H1 (cell line): ENCODE measurements around the gene MID2. TPM values are rescaled to one million over a fixed set of nuclear protein-coding genes. Genes with fewer than 3 reads are reported as not detected.

Source experiments
- CTCF ChIA-PET: fragments of 300-600 bp; sonication (Branson Sonifier 250); formaldehyde crosslinking; loops from one replicate; lab custom pipeline; 2021; ENCODE audit not compliant: partially characterized antibody; lab: Charles Lee
- POLR2A ChIA-PET: fragments of 300-600 bp; sonication (Branson Sonifier 250); formaldehyde crosslinking; loops from one replicate; lab custom pipeline; 2021; ENCODE audit warnings: inconsistent platforms; ENCODE audit not compliant: partially characterized antibody; lab: Charles Lee
- DNase-seq, 2 experiments: peaks; one replicate each; pipeline versions ENCODE4 v3.0.0 to v3.0.0-alpha.2; 2010 to 2022; ENCODE audit warnings: low spot score in 2 of 2, low read depth in 1 of 2, mixed read lengths in 1 of 2
- FAIRE-seq: peaks from 2 replicates; lab custom pipeline; 2011; peaks lifted over from hg19 to GRCh38; lab: Jason Lieb, UNC
- H2AFZ ChIP-seq: 2 replicates; pipeline ENCODE4 v1.8.1; 2012; ENCODE audit warnings: low read length, inconsistent platforms
- H2AK5ac ChIP-seq: 2 replicates; pipeline ENCODE4 v1.6.1; 2013; ENCODE audit warnings: low read depth, low read length
- H2BK120ac ChIP-seq: replicated peaks from 2 replicates; pipeline ENCODE3; 2013; ENCODE audit warnings: low read depth, low read length, inconsistent platforms
- H2BK12ac ChIP-seq: 2 replicates; pipeline ENCODE4 v1.6.1; 2013; ENCODE audit warnings: low read depth, low read length
- H2BK15ac ChIP-seq: 2 replicates; pipeline ENCODE4 v1.6.1; 2013; ENCODE audit warnings: low read length
- H2BK20ac ChIP-seq: 2 replicates; pipeline ENCODE4 v1.6.1; 2013; ENCODE audit warnings: low read length
- H2BK5ac ChIP-seq: 2 replicates; pipeline ENCODE4 v1.6.1; 2013; ENCODE audit warnings: low read depth, low read length
- H3K14ac ChIP-seq: 2 replicates; pipeline ENCODE4 v1.6.1; 2013; ENCODE audit warnings: inconsistent platforms; ENCODE audit not compliant: insufficient read length
- H3K18ac ChIP-seq: 2 replicates; pipeline ENCODE4 v1.6.1; 2013; ENCODE audit warnings: low read length; ENCODE audit errors: extremely low read depth
- H3K23ac ChIP-seq: 2 replicates; pipeline ENCODE4 v1.6.1; 2013; ENCODE audit warnings: inconsistent platforms; ENCODE audit not compliant: insufficient read length
- H3K23me2 ChIP-seq: 2 replicates; pipeline ENCODE4 v1.6.1; 2013; ENCODE audit warnings: low read depth, low read length
- H3K27ac ChIP-seq: 2 replicates; pipeline ENCODE4 v1.6.1; 2011; ENCODE audit warnings: low read depth, low read length, inconsistent platforms
- H3K27me3 ChIP-seq, 4 experiments: replicated peaks in 1 of 4; 1 replicate in 1 of 4; 2 replicates in 3 of 4; pipeline versions ENCODE4 v1.6.1 to v1.8.1; 2011 to 2013; ENCODE audit warnings: low read length in 3 of 4, mild to moderate bottlenecking in 3 of 4, inconsistent platforms in 2 of 4, mixed read lengths in 2 of 4, moderate library complexity in 1 of 4; ENCODE audit not compliant: control insufficient read depth in 3 of 4, insufficient read depth in 3 of 4; ENCODE audit errors: extremely low read depth in 1 of 4
- H3K36me3 ChIP-seq, 4 experiments: 2 replicates each; pipeline versions ENCODE4 v1.6.1 to v1.8.1; 2011 to 2013; ENCODE audit warnings: mild to moderate bottlenecking in 4 of 4, low read length in 3 of 4, moderate library complexity in 2 of 4, control low read depth in 1 of 4, inconsistent platforms in 1 of 4; ENCODE audit not compliant: insufficient read depth in 4 of 4, control insufficient read depth in 2 of 4
- H3K4ac ChIP-seq: replicated peaks from 2 replicates; pipeline ENCODE3; 2013; ENCODE audit warnings: low read length, low read depth, mixed read lengths, inconsistent platforms; ENCODE audit not compliant: insufficient read length
- H3K4me1 ChIP-seq, 4 experiments: replicated peaks in 1 of 4; 1 replicate in 1 of 4; 2 replicates in 3 of 4; pipeline versions ENCODE4 v1.6.1 to v1.8.1; 2011 to 2013; ENCODE audit warnings: low read length in 3 of 4, inconsistent platforms in 2 of 4, mixed read lengths in 1 of 4; ENCODE audit not compliant: insufficient read depth in 4 of 4, control insufficient read depth in 3 of 4
- H3K4me2 ChIP-seq, 2 experiments: 2 replicates each; pipeline versions ENCODE4 v1.6.1 to v1.8.1; 2011 to 2013; ENCODE audit warnings: low read depth in 2 of 2, low read length in 2 of 2, control low read depth in 1 of 2, inconsistent platforms in 1 of 2, mild to moderate bottlenecking in 1 of 2; ENCODE audit not compliant: insufficient read depth in 1 of 2
- H3K4me3 ChIP-seq, 4 experiments: fragments of 200-600, 300-600 bp in 1 of 4; sonication (generic), shearing (Covaris generic), sonication (Bioruptor Twin) in 1 of 4; 2 replicates each; pipeline versions ENCODE4 v1.5.1 to v1.8.1; 2011 to 2016; ENCODE audit warnings: low read length in 4 of 4, low read depth in 3 of 4, control low read depth in 2 of 4, inconsistent platforms in 2 of 4, mild to moderate bottlenecking in 2 of 4, mixed read lengths in 1 of 4, moderate library complexity in 1 of 4; ENCODE audit not compliant: insufficient read depth in 2 of 4; ENCODE audit errors: extremely low read depth in 1 of 4
- H3K56ac ChIP-seq: replicated peaks from 2 replicates; pipeline ENCODE3; 2013; ENCODE audit warnings: low read depth, mild to moderate bottlenecking, mixed read lengths, low read length, inconsistent platforms; ENCODE audit not compliant: insufficient read length
- H3K79me1 ChIP-seq: 2 replicates; pipeline ENCODE4 v1.6.1; 2013; ENCODE audit warnings: low read depth, low read length, control low read depth
- H3K79me2 ChIP-seq, 2 experiments: 2 replicates each; pipeline versions ENCODE4 v1.6.1 to v1.8.1; 2012 to 2013; ENCODE audit warnings: low read length in 2 of 2, mild to moderate bottlenecking in 2 of 2, inconsistent platforms in 1 of 2; ENCODE audit not compliant: insufficient read depth in 2 of 2, control insufficient read depth in 1 of 2
- H3K9ac ChIP-seq, 4 experiments: replicated peaks in 1 of 4; 1 replicate in 1 of 4; 2 replicates in 3 of 4; pipeline versions ENCODE4 v1.6.1 to v1.8.1; 2011 to 2013; ENCODE audit warnings: low read depth in 3 of 4, low read length in 3 of 4, control low read depth in 2 of 4, mild to moderate bottlenecking in 2 of 4, moderate library complexity in 2 of 4, inconsistent platforms in 1 of 4; ENCODE audit errors: extremely low read depth in 1 of 4
- H3K9me3 ChIP-seq, 2 experiments: 2 replicates each; pipeline versions ENCODE4 v1.6.1 to v1.8.1; 2012 to 2013; ENCODE audit warnings: mild to moderate bottlenecking in 2 of 2, moderate library complexity in 2 of 2, control low read depth in 1 of 2, inconsistent platforms in 1 of 2, low read depth in 1 of 2, low read length in 1 of 2, mixed read lengths in 1 of 2; ENCODE audit not compliant: insufficient read depth in 2 of 2
- H4K20me1 ChIP-seq, 2 experiments: replicated peaks in 1 of 2; 2 replicates each; pipeline versions ENCODE3 to v1.8.1; 2011 to 2013; ENCODE audit warnings: inconsistent platforms in 2 of 2, low read length in 2 of 2, mild to moderate bottlenecking in 1 of 2; ENCODE audit not compliant: insufficient read depth in 2 of 2, control insufficient read depth in 1 of 2
- H4K5ac ChIP-seq: 2 replicates; pipeline ENCODE4 v1.6.1; 2013; ENCODE audit warnings: low read length, low read depth, mixed read lengths, inconsistent platforms; ENCODE audit not compliant: insufficient read length
- H4K8ac ChIP-seq: 2 replicates; pipeline ENCODE4 v1.8.0; 2013; ENCODE audit warnings: mild to moderate bottlenecking, moderate library complexity, low read length, inconsistent platforms; ENCODE audit not compliant: insufficient read depth; ENCODE audit errors: extremely low read depth
- H4K91ac ChIP-seq: replicated peaks from 2 replicates; pipeline ENCODE3; 2013; ENCODE audit warnings: low read length, mixed read lengths, inconsistent platforms; ENCODE audit not compliant: insufficient read length
- BACH1 ChIP-seq: IDR thresholded peaks from 2 replicates; pipeline ENCODE4 v1.6.1; 2012; ENCODE audit warnings: low read length, improper control_type of control experiment
- CBX5 ChIP-seq: fragments of 300-800, 300-1000 bp; sonication (generic); IDR thresholded peaks from 2 replicates; pipeline ENCODE4 v1.7.1; 2016; ENCODE audit warnings: antibody characterized with exemption, low read length, low read depth
- CHD2 ChIP-seq: IDR thresholded peaks from 2 replicates; pipeline ENCODE4 v1.6.1; 2012; ENCODE audit warnings: low read length, improper control_type of control experiment
- CTBP2 ChIP-seq: IDR thresholded peaks from 2 replicates; pipeline ENCODE4 v1.7.0; 2011; ENCODE audit warnings: borderline replicate concordance, mild to moderate bottlenecking, moderate library complexity, mixed read lengths, low read length; ENCODE audit not compliant: insufficient read depth, insufficient read length
- EGR1 ChIP-seq: IDR thresholded peaks from 2 replicates; pipeline ENCODE4 v1.6.1; 2011; ENCODE audit warnings: low read depth, low read length, borderline replicate concordance
- JUND ChIP-seq: IDR thresholded peaks from 2 replicates; pipeline ENCODE4 v1.6.1; 2011; ENCODE audit warnings: mild to moderate bottlenecking, improper control_type of control experiment, low read length
- NANOG ChIP-seq: IDR thresholded peaks from 2 replicates; pipeline ENCODE4 v1.6.1; 2011; ENCODE audit warnings: low read length, low read depth, mild to moderate bottlenecking, inconsistent platforms; ENCODE audit not compliant: insufficient read depth, poor library complexity, severe bottlenecking
- RFX5 ChIP-seq: IDR thresholded peaks from 2 replicates; pipeline ENCODE4 v1.6.1; 2011; ENCODE audit warnings: low read depth, low read length, improper control_type of control experiment, borderline replicate concordance
- RNF2 ChIP-seq: fragments of 200-900, 300-1000 bp; sonication (generic); IDR thresholded peaks from 2 replicates; pipeline ENCODE4 v1.7.1; 2016; ENCODE audit warnings: borderline replicate concordance, low read depth, mild to moderate bottlenecking, antibody characterized with exemption, low read length; ENCODE audit not compliant: poor library complexity, severe bottlenecking; ENCODE audit errors: missing control alignments
- SP1 ChIP-seq: IDR thresholded peaks from 2 replicates; pipeline ENCODE4 v1.6.1; 2011; ENCODE audit warnings: low read depth, low read length
- SP4 ChIP-seq: IDR thresholded peaks from 2 replicates; pipeline ENCODE4 v1.6.1; 2012; ENCODE audit warnings: low read length, inconsistent platforms
- TAF1 ChIP-seq: IDR thresholded peaks from 2 replicates; pipeline ENCODE4 v1.6.1; 2011; ENCODE audit warnings: mild to moderate bottlenecking, low read depth, low read length
- WGBS, 2 experiments: shearing (Covaris generic) in 1 of 2; methylation state at CpG; one replicate each; pipeline versions ENCODE4 v1.1.6 to v1.1.7; 2013 to 2015; ENCODE audit warnings: low lambda C conversion rate in 2 of 2, mixed read lengths in 2 of 2, inconsistent platforms in 1 of 2, low coverage in 1 of 2, missing lambda C conversion rate in 1 of 2; ENCODE audit not compliant: insufficient replicate concordance in 2 of 2, insufficient coverage in 1 of 2, insufficient read length in 1 of 2; ENCODE audit errors: extremely low coverage in 1 of 2, missing lambda C conversion rate in 1 of 2; 5-methylcytosine and 5-hydroxymethylcytosine counted together
- polyA plus RNA-seq, 7 experiments: library from polyadenylated mRNA; depleted of rRNA in 3 of 7; stranded (reverse) in 5 of 7; unstranded in 2 of 7; fragments of >200 nt in 5 of 7; fragments of 200-250 nt in 2 of 7; gene quantifications; 1 replicate in 5 of 7; 2 replicates in 1 of 7; 4 replicates in 1 of 7; pipeline versions ENCODE4 v1.2.1 to v1.2.3, GENCODE V29; 2011 to 2013; ENCODE audit warnings: missing spikeins in 2 of 7, mixed read lengths in 2 of 7
- total RNA-seq: library from RNA; stranded (reverse); fragmentation: NEBNext Ultra II Directional; extraction: Animal tissue kit (Norgen Biotek cat#: 25700); gene quantifications from 2 replicates; pipeline ENCODE4 v1.2.1, GENCODE V29; 2021
- TF ChIP-seq, protein P1 (sequence below): IDR thresholded peaks from 2 replicates; pipeline ENCODE4 v1.6.1; 2011; ENCODE audit warnings: low read length, improper control_type of control experiment

Gene MID2
- total and polyA plus RNA-seq, 2 of the 8 experiments (the other 6 are each of a cell fraction or from before 2014, with no cell fraction given): 0.98 to 1.7 TPM

DNA sequence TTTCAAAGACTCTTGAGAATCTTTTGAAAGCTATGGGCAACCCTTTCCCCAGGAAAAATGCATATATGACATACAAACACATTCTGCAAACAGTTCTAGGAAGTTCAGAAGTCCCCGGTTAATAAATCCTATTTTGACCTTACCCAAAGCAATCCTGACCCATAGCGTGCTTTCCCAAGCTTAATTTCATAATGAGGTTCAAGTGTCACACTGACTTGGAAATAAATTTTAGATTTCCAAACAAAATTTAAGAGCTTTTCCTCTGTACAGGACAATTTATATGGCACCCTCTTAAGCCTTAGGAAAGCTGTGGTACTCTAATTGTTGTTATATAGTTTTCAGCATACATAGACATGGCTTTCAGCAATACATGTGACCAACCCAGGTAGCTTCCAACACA lies 11.3 kb downstream of the MID2 start:
- Histone ChIP-seq H3K9me3 (no peaks in the 10 kb centered on the region), H4K91ac (no peak overlapping the region), H2AFZ (no peak overlapping the region), H4K20me1 (no peaks in the 10 kb centered on the region), H3K9ac (no peak overlapping the region), H3K4ac (no peak overlapping the region), H3K27ac (no peak overlapping the region), H3K23me2 (no peaks in the 10 kb centered on the region), H3K4me2 (no peak overlapping the region), H3K18ac (no peak overlapping the region), H4K5ac (no peak overlapping the region), H3K79me1 (no peaks in the 10 kb centered on the region), H2BK120ac (no peak overlapping the region), H3K23ac (no peak overlapping the region), H3K27me3 (no peaks in the 10 kb centered on the region), H3K79me2 (no peaks in the 10 kb centered on the region), H2AK5ac (no peak overlapping the region), H3K56ac (no peak overlapping the region), H3K36me3 (no peaks in the 10 kb centered on the region), H2BK12ac (no peak overlapping the region), H2BK20ac (no peak overlapping the region), H2BK5ac (no peak overlapping the region), H3K4me3 (no peak overlapping the region), H2BK15ac (no peak overlapping the region), H4K8ac (no peak overlapping the region), H3K4me1 (no peaks in the 10 kb centered on the region), H3K14ac (no peak overlapping the region)
- 92% methylated on average over 2 of the region's 2 CpGs; no CpG with 5 or more reads in 1 of the 2 experiments for WGBS, 2 experiments
- TF ChIP-seq, protein P1, sequence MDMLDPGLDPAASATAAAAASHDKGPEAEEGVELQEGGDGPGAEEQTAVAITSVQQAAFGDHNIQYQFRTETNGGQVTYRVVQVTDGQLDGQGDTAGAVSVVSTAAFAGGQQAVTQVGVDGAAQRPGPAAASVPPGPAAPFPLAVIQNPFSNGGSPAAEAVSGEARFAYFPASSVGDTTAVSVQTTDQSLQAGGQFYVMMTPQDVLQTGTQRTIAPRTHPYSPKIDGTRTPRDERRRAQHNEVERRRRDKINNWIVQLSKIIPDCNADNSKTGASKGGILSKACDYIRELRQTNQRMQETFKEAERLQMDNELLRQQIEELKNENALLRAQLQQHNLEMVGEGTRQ: no peak
- TF ChIP-seq TAF1: no peak
- TF ChIP-seq SP4: no peak
- TF ChIP-seq JUND: no peak
- TF ChIP-seq SP1: no peak
- TF ChIP-seq RNF2: no peak
- no peak for TF ChIP-seq CHD2
- no peak for TF ChIP-seq BACH1
- no peak for TF ChIP-seq NANOG
- TF ChIP-seq CBX5: no peak
- TF ChIP-seq EGR1: no peak
- no peak for TF ChIP-seq RFX5
- TF ChIP-seq CTBP2: no peak
- FAIRE-seq (no peak), DNase-seq (no peak)
- POLR2A ChIA-PET: no interaction called here
- CTCF ChIA-PET: no interaction called here
